HEK293T (cell line): ENCODE results near the gene MRPL21.

Experiments
- CTCF ChIA-PET: fragments of 350-600 bp; formaldehyde crosslinking; extraction: SDS; loops from one replicate; lab custom pipeline; 2021; ENCODE audit warnings: antibody characterized with exemption, inconsistent platforms; lab: Yijun Ruan, JAX
- POLR2A ChIA-PET: fragments of 350-600 bp; formaldehyde crosslinking; extraction: SDS; loops from one replicate; lab custom pipeline; 2020; ENCODE audit warnings: antibody characterized with exemption, inconsistent platforms; lab: Yijun Ruan, JAX
- DNase-seq: peaks from one replicate; pipeline ENCODE4 v3.0.0; 2012; ENCODE audit warnings: mixed read lengths; ENCODE audit errors: extremely low spot score
- ARNT ChIP-seq: fragments of 450-650 bp; IDR thresholded peaks from 2 replicates; pipeline ENCODE4 v1.6.1; 2017; ENCODE audit warnings: mild to moderate bottlenecking
- BHLHE40 ChIP-seq: fragments of 450-650 bp; IDR thresholded peaks from 2 replicates; pipeline ENCODE4 v1.6.1; 2016; ENCODE audit warnings: mild to moderate bottlenecking, moderate library complexity, borderline replicate concordance
- CTBP1 ChIP-seq: fragments of 450-650 bp; IDR thresholded peaks from 2 replicates; pipeline ENCODE4 v1.6.1; 2016; ENCODE audit warnings: borderline replicate concordance
- ELF4 ChIP-seq: fragments of 450-650 bp; IDR thresholded peaks from 2 replicates; pipeline ENCODE4 v1.6.1; 2017; ENCODE audit warnings: antibody characterized with exemption
- FOXA1 ChIP-seq: fragments of 450-650 bp; IDR thresholded peaks from 2 replicates; pipeline ENCODE4 v1.6.1; 2016; ENCODE audit warnings: mild to moderate bottlenecking
- FOXK2 ChIP-seq: fragments of 450-650 bp; IDR thresholded peaks from 2 replicates; pipeline ENCODE4 v1.6.1; 2016; ENCODE audit warnings: mild to moderate bottlenecking
- FOXM1 ChIP-seq: fragments of 450-650 bp; IDR thresholded peaks from 2 replicates; pipeline ENCODE4 v1.6.1; 2017; ENCODE audit warnings: mild to moderate bottlenecking, borderline replicate concordance
- HDGF ChIP-seq: fragments of 450-650 bp; IDR thresholded peaks from 2 replicates; pipeline ENCODE4 v1.6.1; 2017; ENCODE audit warnings: antibody characterized with exemption, borderline replicate concordance
- L3MBTL2 ChIP-seq: fragments of 450-650 bp; conservative IDR thresholded peaks from 2 replicates; pipeline ENCODE4 v1.6.1; 2016; ENCODE audit warnings: mild to moderate bottlenecking
- LEF1 ChIP-seq: fragments of 450-650 bp; IDR thresholded peaks from 2 replicates; pipeline ENCODE4 v1.6.1; 2017; ENCODE audit warnings: mild to moderate bottlenecking, borderline replicate concordance
- NFRKB ChIP-seq: fragments of 450-650 bp; IDR thresholded peaks from 2 replicates; pipeline ENCODE4 v1.6.1; 2016; ENCODE audit warnings: mild to moderate bottlenecking, moderate library complexity
- PKNOX1 ChIP-seq: fragments of 450-650 bp; IDR thresholded peaks from 2 replicates; pipeline ENCODE4 v1.6.1; 2016
- SP1 ChIP-seq: fragments of 450-650 bp; IDR thresholded peaks from 2 replicates; pipeline ENCODE4 v1.6.1; 2017
- SUZ12 ChIP-seq: fragments of 450-650 bp; IDR thresholded peaks from 2 replicates; pipeline ENCODE4 v1.6.1; 2016; ENCODE audit warnings: mild to moderate bottlenecking
- TARDBP ChIP-seq: fragments of 450-650 bp; IDR thresholded peaks from 2 replicates; pipeline ENCODE4 v1.6.1; 2016
- ZNF384 ChIP-seq: fragments of 450-650 bp; IDR thresholded peaks from 2 replicates; pipeline ENCODE4 v1.6.1; 2016

Gene MRPL21

GRCh38 chr11:68947151-68947550 is 43.5 kb upstream of the MRPL21 start:
- TF ChIP-seq SUZ12 (no peak), ARNT (no peak)
- no peak for DNase-seq
- ChIA-PET CTCF (no interaction called here), POLR2A (no interaction called here)

GRCh38 chr11:68946416-68947090 is 42.9 kb upstream of the MRPL21 start:
- ChIA-PET POLR2A (no interaction called here), CTCF (no interaction called here)
- no peak for DNase-seq
- no peak for TF ChIP-seq FOXK2
- no peak for TF ChIP-seq SP1
- no peak for TF ChIP-seq TARDBP
- TF ChIP-seq HDGF: no peak
- TF ChIP-seq LEF1: no peak
- no peak for TF ChIP-seq ELF4

GRCh38 chr11:68942751-68943271 is 39.2 kb upstream of the MRPL21 start:
- ChIA-PET CTCF (no interaction called here), POLR2A (no interaction called here)
- TF ChIP-seq PKNOX1 (no peak), HDGF (no peak), FOXM1 (no peak), L3MBTL2 (no peak), SP1 (no peak), ARNT (no peak), ZNF384 (no peak), TARDBP (no peak), FOXA1 (no peak), CTBP1 (no peak), ELF4 (no peak), BHLHE40 (no peak), SUZ12 (no peak), LEF1 (no peak), NFRKB (no peak), FOXK2 (no peak)
- DNase-seq: no peak

- ChIA-PET POLR2A (no interaction called here), CTCF (no interaction called here)
- DNase-seq: no peak
- TF ChIP-seq SP1 (no peak), ELF4 (no peak), FOXA1 (no peak)
These were observed 38.5 kb upstream of the MRPL21 start for GRCh38 chr11:68942095-68942620.

GRCh38 chr11:68941324-68942094 is 37.9 kb upstream of the MRPL21 start:
- POLR2A ChIA-PET: no interaction called here
- no peak for DNase-seq
- CTCF ChIA-PET: no interaction called here
- TF ChIP-seq ELF4 (no peak), ARNT (no peak), FOXK2 (no peak), FOXA1 (no peak), TARDBP (no peak), FOXM1 (no peak)

- ChIA-PET POLR2A (no interaction called here), CTCF (no interaction called here)
- DNase-seq: no peak
- TF ChIP-seq NFRKB: no peak
- TF ChIP-seq TARDBP: no peak
- TF ChIP-seq ARNT: no peak
- no peak for TF ChIP-seq ZNF384
- no peak for TF ChIP-seq CTBP1
- no peak for TF ChIP-seq L3MBTL2
- no peak for TF ChIP-seq BHLHE40
- no peak for TF ChIP-seq FOXK2
These were observed 37.2 kb upstream of the MRPL21 start for GRCh38 chr11:68940651-68941323.

DNA sequence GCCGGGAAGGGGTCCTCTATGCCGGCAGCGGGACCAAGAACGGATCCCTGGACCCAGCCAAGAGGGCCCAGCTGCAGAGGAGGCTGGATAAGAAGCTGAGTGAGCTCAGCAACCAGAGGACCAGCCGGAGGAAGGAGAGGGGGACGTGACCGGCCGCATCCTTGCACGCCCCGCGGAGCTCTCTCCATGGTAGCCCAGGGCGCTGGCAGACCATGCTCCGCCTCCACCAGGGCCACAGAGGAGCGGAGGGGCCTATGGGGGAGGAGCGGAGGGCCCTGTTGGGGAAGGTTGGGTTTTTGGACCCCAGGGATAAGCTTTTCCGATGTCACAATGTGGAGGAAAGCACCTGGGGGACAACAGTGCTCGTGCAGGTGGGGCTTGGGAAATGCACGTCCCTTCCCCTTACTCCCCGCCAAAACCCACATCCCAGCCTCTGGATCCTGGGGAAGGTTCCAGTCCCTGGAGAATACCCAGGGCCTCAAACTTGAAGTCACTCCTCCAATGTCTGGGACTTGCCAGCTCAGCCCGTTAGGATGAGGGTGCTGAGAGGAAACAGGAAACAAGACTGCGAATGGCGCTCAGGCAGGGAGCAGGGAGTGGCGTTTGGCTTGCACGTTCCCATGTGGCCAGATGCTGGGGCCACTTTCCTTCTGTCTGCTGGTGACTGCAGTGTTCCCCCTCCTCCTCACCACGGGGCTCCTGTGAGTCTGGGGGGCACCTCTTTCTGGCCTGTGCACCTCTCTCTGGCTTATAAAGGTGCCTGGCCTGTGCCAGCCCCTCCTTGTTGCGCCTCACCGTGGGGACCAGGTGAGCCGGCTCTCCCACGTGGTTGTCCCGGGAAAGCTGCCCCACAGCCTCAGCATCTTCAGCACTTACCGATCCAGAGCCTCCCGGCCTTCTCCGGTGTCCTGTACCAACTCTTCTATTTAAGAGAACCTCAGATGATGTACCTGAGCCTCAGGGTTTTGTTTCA is 36.2 kb upstream of the MRPL21 start:
- no peak for TF ChIP-seq CTBP1
- POLR2A ChIA-PET: no interaction called here
- no peak for DNase-seq
- CTCF ChIA-PET: no interaction called here
